ENCODE measurements around the gene MACROH2A2. TPM values are rescaled to one million over a fixed set of nuclear protein-coding genes. Genes with fewer than 3 reads are reported as not detected.

The MACROH2A2 gene
- total RNA-seq, 1 experiment from 2014 or later = 11.3 TPM

DNA sequence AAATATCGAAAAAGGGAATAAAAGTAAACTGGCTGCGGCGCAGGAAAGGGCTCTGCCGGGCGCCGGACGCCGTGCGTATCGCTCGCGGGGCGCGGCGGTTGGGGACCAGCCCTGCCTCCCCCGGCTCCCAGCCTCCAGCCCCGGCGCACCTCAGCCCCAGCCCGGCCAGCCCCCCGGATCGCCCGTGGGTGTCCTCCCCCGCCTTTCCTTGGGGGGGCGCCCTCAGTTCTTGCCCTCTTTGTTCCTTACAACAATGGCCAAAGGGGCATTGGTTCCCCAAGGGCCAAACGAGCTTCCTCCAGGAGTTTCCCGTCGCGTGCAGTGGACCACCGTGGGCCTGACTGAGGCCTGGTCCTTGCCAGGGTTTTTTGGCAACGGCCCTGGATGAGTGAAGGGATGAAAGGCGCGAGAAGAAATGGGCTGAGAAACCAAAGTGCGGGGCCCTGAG lies 1.2 kb downstream of the MACROH2A2 start:
- no peaks in the 10 kb centered on the region for H4K20me1 ChIP-seq (ENCODE audit: control insufficient read depth, insufficient read depth, insufficient read length)
- peak overlapping the region; percentile 5 for H3K4me2 ChIP-seq (ENCODE audit: insufficient read depth, insufficient read length, low read length)
- H3K36me3 Mint-ChIP-seq (ENCODE audit: insufficient read depth in 1 of 3, low read depth in 3 of 3) = no peaks in the 10 kb centered on the region
- no peaks in the 10 kb centered on the region for H3K79me2 ChIP-seq (ENCODE audit: insufficient read depth, low read length)
- no peak overlapping the region for H3K27ac ChIP-seq (ENCODE audit: insufficient read length, low read depth, low read length)
- H3K27me3 Mint-ChIP-seq (ENCODE audit: low read depth) = peaks cover 97% of the 10 kb centered on the region
- H2BK12ac ChIP-seq (ENCODE audit: insufficient read length, low read depth, low read length) = no peak overlapping the region
- H3T11ph ChIP-seq (ENCODE audit: low read length) = no peak overlapping the region
- no CpG with 5 or more reads among the region's 33 CpGs for whole genome bisulfite sequencing (ENCODE audit: extremely low coverage, insufficient read length, low lambda C conversion rate)
- TF ChIP-seq, protein P1, sequence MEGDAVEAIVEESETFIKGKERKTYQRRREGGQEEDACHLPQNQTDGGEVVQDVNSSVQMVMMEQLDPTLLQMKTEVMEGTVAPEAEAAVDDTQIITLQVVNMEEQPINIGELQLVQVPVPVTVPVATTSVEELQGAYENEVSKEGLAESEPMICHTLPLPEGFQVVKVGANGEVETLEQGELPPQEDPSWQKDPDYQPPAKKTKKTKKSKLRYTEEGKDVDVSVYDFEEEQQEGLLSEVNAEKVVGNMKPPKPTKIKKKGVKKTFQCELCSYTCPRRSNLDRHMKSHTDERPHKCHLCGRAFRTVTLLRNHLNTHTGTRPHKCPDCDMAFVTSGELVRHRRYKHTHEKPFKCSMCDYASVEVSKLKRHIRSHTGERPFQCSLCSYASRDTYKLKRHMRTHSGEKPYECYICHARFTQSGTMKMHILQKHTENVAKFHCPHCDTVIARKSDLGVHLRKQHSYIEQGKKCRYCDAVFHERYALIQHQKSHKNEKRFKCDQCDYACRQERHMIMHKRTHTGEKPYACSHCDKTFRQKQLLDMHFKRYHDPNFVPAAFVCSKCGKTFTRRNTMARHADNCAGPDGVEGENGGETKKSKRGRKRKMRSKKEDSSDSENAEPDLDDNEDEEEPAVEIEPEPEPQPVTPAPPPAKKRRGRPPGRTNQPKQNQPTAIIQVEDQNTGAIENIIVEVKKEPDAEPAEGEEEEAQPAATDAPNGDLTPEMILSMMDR (conservative IDR thresholded peaks at IDR 0.05) = peak; percentile 66
- H2AK5ac ChIP-seq (ENCODE audit: insufficient read length, low read length) = no peak overlapping the region
- H3K9me3 Mint-ChIP-seq = no peaks in the 10 kb centered on the region; a peak in 1 of 5 replicates
- H3K27ac Mint-ChIP-seq = no peak overlapping the region
- H2AFZ ChIP-seq (ENCODE audit: low read length) = no peak overlapping the region
- H3K9me3 ChIP-seq (ENCODE audit: control insufficient read depth, low read depth, low read length) = no peaks in the 10 kb centered on the region
- peak; percentile 41 for DNase-seq
- no peaks in the 10 kb centered on the region for H3K4me1 ChIP-seq (ENCODE audit: insufficient read depth, low read length)
- H3K23ac ChIP-seq (ENCODE audit: insufficient read length, low read depth, low read length) = no peak overlapping the region
- H3K4me3 Mint-ChIP-seq = peak overlapping the region; percentile 72 to 95
- H2BK20ac ChIP-seq (ENCODE audit: low read depth, low read length, poor library complexity, severe bottlenecking) = no peak overlapping the region
- H2BK5ac ChIP-seq (ENCODE audit: insufficient read length, low read length) = no peak overlapping the region
- peaks cover 52% of the 10 kb centered on the region for H3K27me3 ChIP-seq (ENCODE audit: insufficient read depth, low read length)
- H3K79me1 ChIP-seq (ENCODE audit: insufficient read depth, low read depth, low read length, poor library complexity, severe bottlenecking) = no peaks in the 10 kb centered on the region
- peaks cover 22 to 29% of the 10 kb centered on the region in 2 experiments for H3K4me1 Mint-ChIP-seq
- H4K5ac ChIP-seq (ENCODE audit: insufficient read length, low read depth, low read length) = no peak overlapping the region
- no peak overlapping the region for H2BK120ac ChIP-seq (ENCODE audit: low read depth, low read length, poor library complexity, severe bottlenecking)
- H4K8ac ChIP-seq (replicated peaks; ENCODE audit: insufficient read length, low read depth, low read length) = no peak overlapping the region
- H3K18ac ChIP-seq (ENCODE audit: insufficient read length, low read depth, low read length) = no peak overlapping the region
- no peak overlapping the region for H2BK15ac ChIP-seq (ENCODE audit: low read depth, low read length)
- no peak overlapping the region for H3K14ac ChIP-seq (ENCODE audit: insufficient read depth, low read length)
- H3K56ac ChIP-seq (ENCODE audit: insufficient read length, low read depth, low read length) = no peak overlapping the region
- peaks cover 8% of the 10 kb centered on the region for H3K23me2 ChIP-seq (ENCODE audit: insufficient read length, low read depth, low read length, poor library complexity, severe bottlenecking)
- H3K9ac ChIP-seq (ENCODE audit: extremely low read depth, insufficient read length, low read length) = no peak overlapping the region
- H4K91ac ChIP-seq (ENCODE audit: insufficient read length, low read depth, low read length) = no peak overlapping the region
- no peak overlapping the region for H3K4ac ChIP-seq (ENCODE audit: low read depth, low read length)

Data from H9 (cell line).